Neural cell (in vitro differentiated cells): Measurements from ENCODE around the gene PEX6. TPM values are rescaled to one million over a fixed set of nuclear protein-coding genes. Genes with fewer than 3 reads are reported as not detected.

ENCODE experiments used
- H2AFZ ChIP-seq: fragments of 200-600, 300-800 bp; sonication (generic), shearing (Covaris generic); 2 replicates; pipeline ENCODE4 v1.6.0; 2014; ENCODE audit warnings: low read depth, mild to moderate bottlenecking, antibody characterized with exemption, low read length, moderate library complexity
- H3F3A ChIP-seq: fragments of 200-600 bp; shearing (Covaris generic); 2 replicates; pipeline ENCODE4 v1.6.1; 2016; ENCODE audit warnings: mild to moderate bottlenecking, moderate library complexity, mixed read lengths, antibody characterized with exemption, low read length; ENCODE audit not compliant: insufficient read depth, poor library complexity, severe bottlenecking
- H3K27ac ChIP-seq: fragments of 200-600, 300-800 bp; sonication (generic), shearing (Covaris generic); 2 replicates; pipeline ENCODE4 v1.5.1; 2014; ENCODE audit warnings: mild to moderate bottlenecking, low read length, moderate library complexity
- H3K27me3 ChIP-seq: fragments of 300-800, 200-600 bp; sonication (generic), shearing (Covaris generic); 2 replicates; pipeline ENCODE4 v1.6.0; 2014; ENCODE audit warnings: mild to moderate bottlenecking, low read depth, low read length, moderate library complexity; ENCODE audit not compliant: insufficient read depth
- H3K36me3 ChIP-seq: fragments of 300-800, 200-600 bp; sonication (generic), shearing (Covaris generic); 2 replicates; pipeline ENCODE4 v1.5.1; 2014; ENCODE audit warnings: mild to moderate bottlenecking, antibody characterized with exemption, low read length, moderate library complexity; ENCODE audit not compliant: insufficient read depth
- H3K4me2 ChIP-seq: fragments of 300-800, 200-600 bp; sonication (generic), shearing (Covaris generic); 2 replicates; pipeline ENCODE4 v1.6.0; 2014; ENCODE audit warnings: mild to moderate bottlenecking, low read length
- H3K4me3 ChIP-seq: fragments of 300-800, 200-600 bp; sonication (generic), shearing (Covaris generic); 2 replicates; pipeline ENCODE4 v1.5.1; 2014; ENCODE audit warnings: mild to moderate bottlenecking, low read length, moderate library complexity
- H3K79me2 ChIP-seq: fragments of 200-600 bp; shearing (Covaris generic); replicated peaks from 2 replicates; pipeline ENCODE4 v1.6.0; 2014; ENCODE audit warnings: mild to moderate bottlenecking, low read length, moderate library complexity; ENCODE audit not compliant: insufficient read depth
- H3K9ac ChIP-seq: fragments of 300-800, 200-600 bp; sonication (generic), shearing (Covaris generic); 2 replicates; pipeline ENCODE4 v1.6.1; 2016; ENCODE audit warnings: mild to moderate bottlenecking, low read length, mixed read lengths
- H3K9me2 ChIP-seq: fragments of 200-600 bp; shearing (Covaris generic); 2 replicates; pipeline ENCODE4 v1.6.1; 2016; ENCODE audit warnings: mild to moderate bottlenecking, low read length, mixed read lengths; ENCODE audit not compliant: insufficient read depth
- H3K9me3 ChIP-seq: fragments of 200-600, 300-800 bp; sonication (generic), shearing (Covaris generic); 2 replicates; pipeline ENCODE4 v1.6.1; 2016; ENCODE audit warnings: mild to moderate bottlenecking, mixed run types, low read length, moderate library complexity, mixed read lengths
- H4K20me1 ChIP-seq: fragments of 200-600 bp; shearing (Covaris generic); 2 replicates; pipeline ENCODE4 v1.6.1; 2016; ENCODE audit warnings: mild to moderate bottlenecking, mixed run types; ENCODE audit not compliant: insufficient read depth
- CTCF ChIP-seq: fragments of 450-650 bp; IDR thresholded peaks from 2 replicates; pipeline ENCODE4 v1.5.1; 2014; ENCODE audit warnings: antibody characterized with exemption, mild to moderate bottlenecking, moderate library complexity; ENCODE audit not compliant: poor library complexity, severe bottlenecking
- EP300 ChIP-seq: fragments of 450-650 bp; conservative IDR thresholded peaks from 2 replicates; pipeline ENCODE4 v1.6.1; 2014; ENCODE audit warnings: antibody characterized with exemption, mild to moderate bottlenecking, moderate library complexity; ENCODE audit not compliant: poor library complexity, severe bottlenecking
- EZH2 ChIP-seq: fragments of 200-600, 300-800 bp; shearing (Covaris generic), sonication (generic); IDR thresholded peaks from 2 replicates; pipeline ENCODE4 v1.6.1; 2014; ENCODE audit warnings: antibody characterized with exemption, low read length, borderline replicate concordance, mild to moderate bottlenecking; ENCODE audit not compliant: insufficient read depth, poor library complexity, severe bottlenecking
- MXI1 ChIP-seq: fragments of 450-650 bp; conservative IDR thresholded peaks from 2 replicates; pipeline ENCODE4 v1.6.1; 2014; ENCODE audit warnings: antibody characterized with exemption, mild to moderate bottlenecking; ENCODE audit not compliant: poor library complexity, severe bottlenecking
- POLR2AphosphoS5 ChIP-seq: IDR thresholded peaks from 2 replicates; pipeline ENCODE4 v1.6.1; 2012
- RAD21 ChIP-seq: fragments of 450-650 bp; conservative IDR thresholded peaks from 2 replicates; pipeline ENCODE4 v1.6.1; 2014; ENCODE audit warnings: antibody characterized with exemption, mild to moderate bottlenecking, moderate library complexity
- REST ChIP-seq: IDR thresholded peaks from 2 replicates; pipeline ENCODE4 v1.6.1; 2012; ENCODE audit warnings: borderline replicate concordance
- SMC3 ChIP-seq: fragments of 450-650 bp; conservative IDR thresholded peaks from 2 replicates; pipeline ENCODE4 v1.6.1; 2014; ENCODE audit warnings: antibody characterized with exemption, mild to moderate bottlenecking, moderate library complexity; ENCODE audit not compliant: poor library complexity
- TAF1 ChIP-seq: IDR thresholded peaks from 2 replicates; pipeline ENCODE4 v1.6.1; 2012; ENCODE audit warnings: low read depth
- polyA plus RNA-seq: library from polyadenylated mRNA; depleted of rRNA; stranded (reverse); fragments of >200 nt; gene quantifications from 2 replicates; pipeline ENCODE4 v1.2.3, GENCODE V29; 2014

PEX6 gene
- polyA plus RNA-seq, 1 donor from 2014 or later: 20.4 TPM

- no peak overlapping the region for H2AFZ ChIP-seq
- H3K79me2 ChIP-seq: peaks cover 4% of the 10 kb centered on the region
- no peaks in the 10 kb centered on the region for H4K20me1 ChIP-seq
- H3F3A ChIP-seq: no peaks in the 10 kb centered on the region
- no peaks in the 10 kb centered on the region for H3K27me3 ChIP-seq
- no peak overlapping the region for H3K4me2 ChIP-seq
- H3K36me3 ChIP-seq: no peaks in the 10 kb centered on the region
- H3K9me3 ChIP-seq: no peaks in the 10 kb centered on the region
- H3K4me3 ChIP-seq: no peak overlapping the region
- no peak for TF ChIP-seq POLR2AphosphoS5
- TF ChIP-seq SMC3: no peak
- no peak for TF ChIP-seq EZH2
- no peak for TF ChIP-seq CTCF
- TF ChIP-seq RAD21: no peak
- TF ChIP-seq MXI1: no peak
- TF ChIP-seq REST: no peak
- no peak for TF ChIP-seq TAF1
- no peak for TF ChIP-seq EP300
- no peak overlapping the region for H3K9ac ChIP-seq
- no peaks in the 10 kb centered on the region for H3K9me2 ChIP-seq
- no peak overlapping the region for H3K27ac ChIP-seq
Measured at GRCh38 chr6:42938428-42938796, 40.6 kb downstream of the PEX6 start.

GRCh38 chr6:42937548-42938427, 41.2 kb downstream of the PEX6 start:
- H3K9ac ChIP-seq: no peak overlapping the region
- H3K27me3 ChIP-seq: no peaks in the 10 kb centered on the region
- H4K20me1 ChIP-seq: no peaks in the 10 kb centered on the region
- H2AFZ ChIP-seq: no peak overlapping the region
- H3F3A ChIP-seq: no peaks in the 10 kb centered on the region
- no peak overlapping the region for H3K27ac ChIP-seq
- H3K9me3 ChIP-seq: no peaks in the 10 kb centered on the region
- TF ChIP-seq CTCF (no peak), RAD21 (no peak), POLR2AphosphoS5 (no peak), REST (no peak), SMC3 (no peak), MXI1 (no peak), EP300 (no peak), EZH2 (no peak), TAF1 (no peak)
- no peak overlapping the region for H3K4me3 ChIP-seq
- no peaks in the 10 kb centered on the region for H3K36me3 ChIP-seq
- H3K4me2 ChIP-seq: no peak overlapping the region
- H3K79me2 ChIP-seq: peaks cover 10% of the 10 kb centered on the region
- H3K9me2 ChIP-seq: no peaks in the 10 kb centered on the region
